ENCODE measurements around the gene SHOC1.
A peak's percentile ranks its signal among the peaks of the same experiment; 100 is the strongest.
"Not testable (repeated sequence)": the region's sequence is repeated elsewhere in the genome, so short reads cannot be mapped to it uniquely, and the experiment has no call there.

The SHOC1 gene

GRCh38 chr9:111804636-111805035 lies 9.9 kb upstream of the SHOC1 start:
- DNase-seq: no peak

DNA sequence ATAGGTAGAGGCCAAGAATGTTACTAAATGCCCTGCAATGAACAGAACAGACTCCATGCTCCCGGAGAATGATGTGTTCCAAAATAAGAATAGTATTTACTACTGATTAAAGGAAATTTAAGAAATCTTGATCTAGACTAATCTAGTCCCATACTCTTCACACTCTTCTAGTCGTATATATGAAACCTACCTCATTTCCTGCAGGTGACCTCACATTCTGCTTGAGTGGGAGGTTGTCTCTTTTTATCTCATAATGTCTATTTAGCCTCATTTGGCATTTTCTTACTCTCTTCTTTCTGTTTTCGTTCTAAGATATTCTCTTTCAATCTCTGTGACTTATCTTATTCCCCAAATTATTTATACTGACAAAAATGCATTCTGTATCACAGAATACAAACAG lies 9.2 kb upstream of the SHOC1 start:
- no peak for DNase-seq

GRCh38 chr9:111799915-111800526 lies 5.3 kb upstream of the SHOC1 start:
- DNase-seq: no peak

- DNase-seq: no peak
Measured at GRCh38 chr9:111799506-111799905, 4.8 kb upstream of the SHOC1 start.

DNA sequence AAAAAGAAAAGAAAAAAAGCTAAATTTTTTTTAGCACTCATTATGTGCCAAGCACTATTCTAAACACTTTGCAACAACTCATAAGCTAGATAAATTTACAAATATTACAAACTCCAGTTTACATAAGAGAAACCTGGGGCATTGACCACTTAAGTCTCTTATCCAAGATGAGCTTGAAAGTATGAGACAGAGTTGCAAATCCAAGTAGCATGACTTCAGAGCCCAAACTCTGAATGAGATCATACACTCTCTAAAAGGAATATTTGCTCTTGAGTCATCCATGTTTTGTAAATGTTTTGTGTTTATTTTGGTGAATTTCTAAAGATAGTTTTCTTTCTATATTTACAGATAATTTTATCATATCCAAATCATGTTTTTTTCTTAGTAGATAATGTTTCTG lies 4.0 kb upstream of the SHOC1 start:
- no peak for DNase-seq

- DNase-seq: no peak
Measured at GRCh38 chr9:111795557-111795839, 761 bp upstream of the SHOC1 start.

GRCh38 chr9:111791821-111792220 lies 2.9 kb downstream of the SHOC1 start:
- not testable (repeated sequence) for DNase-seq

DNA sequence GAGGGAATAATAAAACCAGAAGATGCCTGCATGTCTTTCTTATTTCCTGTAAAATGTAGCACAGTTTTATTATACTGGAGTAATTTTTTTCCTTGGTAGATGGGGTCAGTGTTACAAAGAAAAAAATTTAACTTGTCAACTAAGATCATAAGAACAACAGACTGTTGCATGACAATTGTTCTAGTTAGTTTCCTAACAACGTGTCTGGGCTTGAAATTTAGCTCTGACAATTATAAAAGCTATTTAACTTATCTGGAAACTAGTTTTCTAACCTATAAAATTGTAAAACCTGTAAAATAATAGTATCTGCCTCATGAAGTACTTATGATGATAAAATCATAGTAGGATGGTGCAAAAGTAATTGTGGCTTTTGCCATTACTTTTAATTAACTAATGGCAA lies 4.9 kb downstream of the SHOC1 start:
- DNase-seq: no peak

- no peak for DNase-seq
Measured at GRCh38 chr9:111783857-111784256, 10.9 kb downstream of the SHOC1 start.

- DNase-seq: no peak
Measured at GRCh38 chr9:111783424-111783823, 11.3 kb downstream of the SHOC1 start.

DNA sequence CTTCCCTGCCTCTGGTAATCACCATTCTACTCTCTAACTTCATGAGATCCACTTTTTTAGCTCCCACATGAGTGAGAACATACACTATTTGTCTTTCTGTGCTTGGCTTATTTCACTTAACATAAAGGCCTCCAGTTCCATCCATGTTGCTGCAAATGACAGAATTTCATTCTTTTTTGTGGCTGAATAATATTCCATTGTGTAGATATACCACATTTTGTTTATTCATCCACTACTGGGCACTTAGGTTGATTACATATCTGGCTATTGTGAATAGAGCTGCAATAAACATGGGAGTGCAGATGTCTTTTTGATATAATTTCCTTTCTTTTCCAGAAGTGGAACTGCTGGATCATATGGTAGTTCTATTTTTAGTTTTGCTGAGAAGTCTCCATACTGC lies 28.7 kb downstream of the SHOC1 start:
- no peak for DNase-seq

GRCh38 chr9:111762556-111762955 lies 32.2 kb downstream of the SHOC1 start:
- no peak for DNase-seq

GRCh38 chr9:111759762-111760639 lies 34.7 kb downstream of the SHOC1 start:
- DNase-seq: peak; percentile 37

GRCh38 chr9:111754800-111755199 lies 39.9 kb downstream of the SHOC1 start:
- no peak for DNase-seq

DNA sequence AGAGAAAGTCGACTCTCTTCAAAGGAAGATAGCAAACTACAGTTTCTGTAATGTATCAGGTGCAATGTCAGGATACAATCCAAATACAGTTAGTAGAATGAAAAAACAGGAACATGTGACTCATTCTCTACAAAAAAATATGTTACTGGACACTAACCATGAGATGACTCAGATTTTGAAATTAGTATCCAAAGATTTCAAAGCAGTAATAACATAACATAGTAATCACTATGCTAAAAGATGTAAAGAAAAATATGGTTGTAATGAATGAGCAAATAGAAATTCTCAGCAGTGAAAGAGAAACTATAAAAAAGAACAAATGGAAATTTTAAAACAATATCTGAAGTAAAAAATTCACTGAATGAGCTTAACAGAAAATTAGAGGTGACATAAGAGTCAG lies 42.3 kb downstream of the SHOC1 start:
- no peak for DNase-seq

Measured in NCI-H2081 treated with DMSO at 0.1 percent for 48 hours (cell line).